Suprapubic skin (tissue), 4 donors: ENCODE data around the gene ADORA1. TPM values are rescaled to one million over a fixed set of nuclear protein-coding genes. Genes with fewer than 3 reads are reported as not detected.
A peak's percentile ranks its signal among the peaks of the same experiment; 100 is the strongest.

Experiments used
- DNase-seq, 2 donors: peaks; one replicate each; pipeline ENCODE4 v3.0.0-alpha.2; 2019; ENCODE audit warnings: low spot score in 2 of 2
- H3K27ac ChIP-seq: fragments of 200-600 bp; sonication (generic); one replicate; pipeline ENCODE4 v1.5.1; 2019
- H3K27me3 ChIP-seq: fragments of 200-600 bp; sonication (generic); one replicate; pipeline ENCODE4 v1.5.1; 2019
- H3K36me3 ChIP-seq: fragments of 200-600 bp; sonication (generic); one replicate; pipeline ENCODE4 v1.5.1; 2019
- H3K4me1 ChIP-seq: fragments of 200-600 bp; sonication (generic); one replicate; pipeline ENCODE4 v1.5.1; 2019
- H3K4me3 ChIP-seq: fragments of 200-600 bp; sonication (generic); one replicate; pipeline ENCODE4 v1.5.1; 2019; ENCODE audit warnings: mild to moderate bottlenecking
- H3K9me3 ChIP-seq: fragments of 200-600 bp; sonication (generic); one replicate; pipeline ENCODE4 v1.5.1; 2019
- EP300 ChIP-seq: sonication (generic); formaldehyde crosslinking; IDR thresholded peaks from one replicate; pipeline ENCODE4 v1.6.1; 2017; ENCODE audit warnings: antibody characterized with exemption
- POLR2A ChIP-seq, 2 donors: fragments of 450-650 bp; IDR thresholded peaks; one replicate each; pipeline ENCODE4 v1.6.1; 2017; ENCODE audit warnings: antibody characterized with exemption in 2 of 2, mild to moderate bottlenecking in 2 of 2, moderate library complexity in 2 of 2
- POLR2AphosphoS5 ChIP-seq, 3 donors: sonication (generic); formaldehyde crosslinking; IDR thresholded peaks; one replicate each; pipeline ENCODE4 v1.6.1; 2017; ENCODE audit warnings: antibody characterized with exemption in 3 of 3
- WGBS: methylation state at CpG from one replicate; pipeline ENCODE4 v1.1.5; 2018; 5-methylcytosine and 5-hydroxymethylcytosine counted together
- total RNA-seq, 4 donors: library from RNA; depleted of rRNA; stranded (reverse); fragments of >200 nt; gene quantifications; one replicate each; pipeline ENCODE4 v1.1.0, GENCODE V29; 2016
- TF ChIP-seq, protein P1 (sequence below), 2 donors: fragments of 200-600 bp in 1 of 2; fragments of 450-650 bp in 1 of 2; sonication (generic) in 1 of 2; IDR thresholded peaks; one replicate each; pipeline ENCODE4 v1.5.1; 2016 to 2019; ENCODE audit warnings: antibody characterized with exemption in 2 of 2, mild to moderate bottlenecking in 1 of 2, moderate library complexity in 1 of 2

Gene ADORA1
- total RNA-seq, 4 donors from 2014 or later: 3.4 to 8.2 (median 5.6) TPM

DNA sequence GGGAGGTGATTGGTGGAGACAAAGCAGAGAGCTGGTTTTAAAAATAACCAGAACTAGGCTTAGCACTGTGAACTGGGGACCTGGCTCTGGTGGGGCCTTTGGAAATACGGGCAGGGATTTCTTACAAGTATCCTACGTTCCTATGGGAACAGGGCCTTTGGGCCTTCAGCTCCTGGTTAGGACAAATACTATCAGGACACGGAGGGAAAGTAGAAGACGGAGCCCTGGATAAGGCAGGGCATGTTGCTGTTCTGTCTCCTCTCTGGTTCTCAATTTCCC is 36.4 kb upstream of the ADORA1 start:
- Histone ChIP-seq H3K27me3 (no peaks in the 10 kb centered on the region), H3K9me3 (peaks cover 13% of the 10 kb centered on the region), H3K4me1 (no peaks in the 10 kb centered on the region), H3K4me3 (no peak overlapping the region), H3K36me3 (no peaks in the 10 kb centered on the region), H3K27ac (no peak overlapping the region)
- no peak for TF ChIP-seq EP300
- no peak for TF ChIP-seq POLR2AphosphoS5 (IDR thresholded peaks at IDR 0.05)
- TF ChIP-seq POLR2A (IDR thresholded peaks at IDR 0.05): no peak
- TF ChIP-seq, protein P1, sequence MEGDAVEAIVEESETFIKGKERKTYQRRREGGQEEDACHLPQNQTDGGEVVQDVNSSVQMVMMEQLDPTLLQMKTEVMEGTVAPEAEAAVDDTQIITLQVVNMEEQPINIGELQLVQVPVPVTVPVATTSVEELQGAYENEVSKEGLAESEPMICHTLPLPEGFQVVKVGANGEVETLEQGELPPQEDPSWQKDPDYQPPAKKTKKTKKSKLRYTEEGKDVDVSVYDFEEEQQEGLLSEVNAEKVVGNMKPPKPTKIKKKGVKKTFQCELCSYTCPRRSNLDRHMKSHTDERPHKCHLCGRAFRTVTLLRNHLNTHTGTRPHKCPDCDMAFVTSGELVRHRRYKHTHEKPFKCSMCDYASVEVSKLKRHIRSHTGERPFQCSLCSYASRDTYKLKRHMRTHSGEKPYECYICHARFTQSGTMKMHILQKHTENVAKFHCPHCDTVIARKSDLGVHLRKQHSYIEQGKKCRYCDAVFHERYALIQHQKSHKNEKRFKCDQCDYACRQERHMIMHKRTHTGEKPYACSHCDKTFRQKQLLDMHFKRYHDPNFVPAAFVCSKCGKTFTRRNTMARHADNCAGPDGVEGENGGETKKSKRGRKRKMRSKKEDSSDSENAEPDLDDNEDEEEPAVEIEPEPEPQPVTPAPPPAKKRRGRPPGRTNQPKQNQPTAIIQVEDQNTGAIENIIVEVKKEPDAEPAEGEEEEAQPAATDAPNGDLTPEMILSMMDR (IDR thresholded peaks at IDR 0.05): no peak
- WGBS: 80% methylated on average over 4 of the region's 4 CpGs
- DNase-seq: peak in 1 of 2 donors; percentile 34

DNA sequence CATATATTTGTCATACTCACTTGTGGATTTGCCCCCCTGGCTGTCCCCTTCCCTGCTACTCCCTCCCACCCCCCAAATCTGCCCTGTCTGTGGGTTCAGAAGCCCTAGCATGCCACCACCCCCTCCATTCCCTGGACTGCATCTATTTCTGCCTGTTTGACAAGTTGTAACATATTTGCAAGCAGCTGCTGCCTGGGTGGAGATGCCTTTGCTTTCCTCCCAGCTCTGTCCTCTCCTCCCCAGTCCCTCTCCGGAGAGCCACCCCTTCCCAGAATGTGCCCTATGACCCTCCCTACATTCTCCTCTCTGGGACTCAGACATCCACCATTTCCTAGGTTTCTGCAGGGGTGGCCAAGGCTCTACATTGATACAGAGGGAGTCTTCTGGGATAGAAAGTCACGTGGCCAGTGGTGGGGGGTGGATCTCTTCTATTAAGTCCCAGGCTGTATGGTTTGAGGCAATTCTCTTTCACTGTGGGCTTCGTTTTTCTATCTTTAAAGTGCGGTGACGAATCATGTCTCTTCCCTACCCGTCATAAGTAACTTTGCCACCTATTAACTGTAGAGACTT is 35.7 kb upstream of the ADORA1 start:
- Histone ChIP-seq H3K4me1 (no peaks in the 10 kb centered on the region), H3K27ac (no peak overlapping the region), H3K9me3 (peaks cover 13% of the 10 kb centered on the region), H3K4me3 (no peak overlapping the region), H3K36me3 (no peaks in the 10 kb centered on the region), H3K27me3 (no peaks in the 10 kb centered on the region)
- WGBS: 57% methylated on average over 6 of the region's 6 CpGs
- peak in 1 of 2 donors; percentile 52 for DNase-seq
- TF ChIP-seq, protein P1 (IDR thresholded peaks at IDR 0.05): no peak
- no peak for TF ChIP-seq POLR2A (IDR thresholded peaks at IDR 0.05)
- no peak for TF ChIP-seq POLR2AphosphoS5 (IDR thresholded peaks at IDR 0.05)
- TF ChIP-seq EP300: no peak

DNA sequence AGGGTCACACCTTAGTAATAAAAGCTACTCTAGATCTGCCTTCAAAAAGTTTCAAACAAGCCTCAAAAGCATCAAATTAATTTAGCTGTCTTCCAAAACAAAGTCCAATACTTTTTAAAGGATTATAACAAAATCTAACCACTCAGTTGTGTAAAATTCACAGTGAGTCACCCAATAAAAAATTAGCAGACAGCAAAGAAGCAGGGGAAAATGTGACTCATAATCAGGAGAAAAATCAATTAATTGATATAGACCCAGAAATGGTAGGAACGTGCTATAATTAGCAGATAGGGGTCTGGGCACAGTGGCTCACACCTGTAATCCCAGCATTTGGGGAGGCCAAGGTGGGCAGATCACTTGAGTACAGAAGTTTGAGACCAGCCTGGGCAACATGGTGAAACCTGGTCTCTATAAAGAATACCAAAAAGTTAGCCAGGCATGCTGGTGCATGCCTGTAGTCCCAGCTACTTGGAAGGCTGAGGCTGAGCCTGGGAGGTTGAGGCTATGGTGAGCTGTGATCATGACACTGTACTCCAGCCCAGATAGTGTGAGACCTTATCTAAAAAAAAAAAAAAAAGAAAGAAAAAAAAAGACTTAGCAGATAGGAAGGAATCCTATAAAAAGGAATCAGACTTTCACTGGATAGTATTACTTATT is 33.6 kb upstream of the ADORA1 start:
- Histone ChIP-seq H3K27ac (no peak overlapping the region), H3K4me1 (no peaks in the 10 kb centered on the region), H3K4me3 (no peak overlapping the region), H3K27me3 (no peaks in the 10 kb centered on the region), H3K9me3 (peaks cover 13% of the 10 kb centered on the region), H3K36me3 (no peaks in the 10 kb centered on the region)
- peak in 1 of 2 donors; percentile 34 for DNase-seq
- TF ChIP-seq EP300 (no peak), POLR2A (IDR thresholded peaks at IDR 0.05) (no peak), POLR2AphosphoS5 (IDR thresholded peaks at IDR 0.05) (no peak)
- TF ChIP-seq, protein P1 (IDR thresholded peaks at IDR 0.05): no peak
- 75% methylated on average over 1 of the region's 1 CpG for WGBS

GRCh38 chr1:203095061-203095690 is 32.4 kb upstream of the ADORA1 start:
- no peaks in the 10 kb centered on the region for H3K27me3 ChIP-seq
- no peak for DNase-seq
- no peak overlapping the region for H3K4me3 ChIP-seq
- peaks cover 13% of the 10 kb centered on the region for H3K9me3 ChIP-seq
- no peaks in the 10 kb centered on the region for H3K36me3 ChIP-seq
- TF ChIP-seq POLR2AphosphoS5 (IDR thresholded peaks at IDR 0.05): no peak
- no peak for TF ChIP-seq POLR2A (IDR thresholded peaks at IDR 0.05)
- TF ChIP-seq, protein P1 (IDR thresholded peaks at IDR 0.05): no peak
- TF ChIP-seq EP300: no peak
- WGBS: 90% methylated on average over 1 of the region's 1 CpG
- no peaks in the 10 kb centered on the region for H3K4me1 ChIP-seq
- no peak overlapping the region for H3K27ac ChIP-seq

- Histone ChIP-seq H3K27me3 (no peaks in the 10 kb centered on the region), H3K4me3 (no peak overlapping the region), H3K27ac (no peak overlapping the region), H3K36me3 (no peaks in the 10 kb centered on the region), H3K4me1 (no peaks in the 10 kb centered on the region), H3K9me3 (peaks cover 13% of the 10 kb centered on the region)
- TF ChIP-seq, protein P1 (IDR thresholded peaks at IDR 0.05): no peak
- TF ChIP-seq EP300 (no peak), POLR2AphosphoS5 (IDR thresholded peaks at IDR 0.05) (no peak), POLR2A (IDR thresholded peaks at IDR 0.05) (no peak)
- DNase-seq: no peak
Observed at GRCh38 chr1:203096566-203096965, 31.0 kb upstream of the ADORA1 start.
